ENCODE results near the gene SLC6A6. TPM values are rescaled to one million over a fixed set of nuclear protein-coding genes. Genes with fewer than 3 reads are reported as not detected.

Gene SLC6A6
- polyA plus RNA-seq, 1 donor (not counting 4 experiments of a cell fraction or from before 2014, with no cell fraction given), result 8.3 TPM

DNA sequence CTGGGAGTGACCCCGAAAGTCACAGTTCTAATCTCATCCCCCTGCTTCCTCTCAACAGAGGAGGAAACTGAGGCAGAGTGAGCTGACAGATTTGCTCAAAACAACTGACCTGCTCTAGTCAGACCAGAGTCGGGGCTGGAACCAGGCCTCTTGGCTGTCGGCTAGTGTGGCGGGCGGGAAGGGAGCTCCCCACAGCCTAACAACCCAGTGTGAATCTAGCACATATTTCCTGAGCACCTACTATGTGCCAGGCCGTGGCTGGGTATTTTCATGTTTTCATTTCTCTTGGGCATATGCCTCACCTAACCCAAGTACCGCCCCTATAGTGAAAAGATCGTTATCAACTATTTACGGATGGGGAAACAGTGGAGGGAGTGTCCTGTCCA lies 110.5 kb downstream of the SLC6A6 start:
- Histone ChIP-seq H3K27ac (ENCODE audit: control insufficient read depth, insufficient read depth, low read length) (no peak overlapping the region), H3K36me3 (ENCODE audit: control insufficient read depth in 2 of 2, extremely low read depth in 1 of 2, insufficient read depth in 2 of 2, low read length in 2 of 2) (no peaks in the 10 kb centered on the region), H3K27me3 (ENCODE audit: control insufficient read depth, extremely low read depth, insufficient read depth, low read length) (no peaks in the 10 kb centered on the region), H2AFZ (ENCODE audit: control insufficient read depth, low read length) (no peak overlapping the region), H3K79me2 (ENCODE audit: control insufficient read depth, insufficient read depth, low read length) (no peaks in the 10 kb centered on the region), H3K9me3 (ENCODE audit: control insufficient read depth, low read depth, low read length) (no peaks in the 10 kb centered on the region), H3K4me3 (ENCODE audit: control insufficient read depth in 2 of 3, extremely low read depth in 1 of 3, insufficient read depth in 2 of 3, low read depth in 1 of 3, low read length in 3 of 3) (no peak overlapping the region), H4K20me1 (ENCODE audit: control insufficient read depth, extremely low read depth, insufficient read depth, low read length) (no peaks in the 10 kb centered on the region), H3K4me2 (ENCODE audit: control insufficient read depth, extremely low read depth, insufficient read depth, low read depth, low read length) (no peak overlapping the region), H3K4me1 (ENCODE audit: control insufficient read depth, extremely low read depth, insufficient read depth, low read length) (no peaks in the 10 kb centered on the region), H3K9me1 (ENCODE audit: control insufficient read depth, extremely low read depth, insufficient read depth, low read length) (no peaks in the 10 kb centered on the region), H3K9ac (ENCODE audit: control insufficient read depth, extremely low read depth, insufficient read depth, low read length) (no peak overlapping the region)
- FAIRE-seq (no peak), DNase-seq (ENCODE audit: low read depth, low spot score) (no peak)
- no peak for TF ChIP-seq EZH2 (IDR thresholded peaks at IDR 0.05; ENCODE audit: low read length)
- TF ChIP-seq, protein P1, sequence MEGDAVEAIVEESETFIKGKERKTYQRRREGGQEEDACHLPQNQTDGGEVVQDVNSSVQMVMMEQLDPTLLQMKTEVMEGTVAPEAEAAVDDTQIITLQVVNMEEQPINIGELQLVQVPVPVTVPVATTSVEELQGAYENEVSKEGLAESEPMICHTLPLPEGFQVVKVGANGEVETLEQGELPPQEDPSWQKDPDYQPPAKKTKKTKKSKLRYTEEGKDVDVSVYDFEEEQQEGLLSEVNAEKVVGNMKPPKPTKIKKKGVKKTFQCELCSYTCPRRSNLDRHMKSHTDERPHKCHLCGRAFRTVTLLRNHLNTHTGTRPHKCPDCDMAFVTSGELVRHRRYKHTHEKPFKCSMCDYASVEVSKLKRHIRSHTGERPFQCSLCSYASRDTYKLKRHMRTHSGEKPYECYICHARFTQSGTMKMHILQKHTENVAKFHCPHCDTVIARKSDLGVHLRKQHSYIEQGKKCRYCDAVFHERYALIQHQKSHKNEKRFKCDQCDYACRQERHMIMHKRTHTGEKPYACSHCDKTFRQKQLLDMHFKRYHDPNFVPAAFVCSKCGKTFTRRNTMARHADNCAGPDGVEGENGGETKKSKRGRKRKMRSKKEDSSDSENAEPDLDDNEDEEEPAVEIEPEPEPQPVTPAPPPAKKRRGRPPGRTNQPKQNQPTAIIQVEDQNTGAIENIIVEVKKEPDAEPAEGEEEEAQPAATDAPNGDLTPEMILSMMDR (optimal IDR thresholded peaks at IDR 0.05 in 1 of 3, IDR thresholded peaks at IDR 0.05 in 1 of 3, conservative IDR thresholded peaks at IDR 0.05 in 1 of 3; ENCODE audit: extremely low read depth in 1 of 3, insufficient read depth in 2 of 3, low read length in 3 of 3), result no peak
- dilution Hi-C loops (cut with MboI; ENCODE audit: extremely low pct_ligation_motif_present, low sequenced_read_pairs), result no loop called here

DNA sequence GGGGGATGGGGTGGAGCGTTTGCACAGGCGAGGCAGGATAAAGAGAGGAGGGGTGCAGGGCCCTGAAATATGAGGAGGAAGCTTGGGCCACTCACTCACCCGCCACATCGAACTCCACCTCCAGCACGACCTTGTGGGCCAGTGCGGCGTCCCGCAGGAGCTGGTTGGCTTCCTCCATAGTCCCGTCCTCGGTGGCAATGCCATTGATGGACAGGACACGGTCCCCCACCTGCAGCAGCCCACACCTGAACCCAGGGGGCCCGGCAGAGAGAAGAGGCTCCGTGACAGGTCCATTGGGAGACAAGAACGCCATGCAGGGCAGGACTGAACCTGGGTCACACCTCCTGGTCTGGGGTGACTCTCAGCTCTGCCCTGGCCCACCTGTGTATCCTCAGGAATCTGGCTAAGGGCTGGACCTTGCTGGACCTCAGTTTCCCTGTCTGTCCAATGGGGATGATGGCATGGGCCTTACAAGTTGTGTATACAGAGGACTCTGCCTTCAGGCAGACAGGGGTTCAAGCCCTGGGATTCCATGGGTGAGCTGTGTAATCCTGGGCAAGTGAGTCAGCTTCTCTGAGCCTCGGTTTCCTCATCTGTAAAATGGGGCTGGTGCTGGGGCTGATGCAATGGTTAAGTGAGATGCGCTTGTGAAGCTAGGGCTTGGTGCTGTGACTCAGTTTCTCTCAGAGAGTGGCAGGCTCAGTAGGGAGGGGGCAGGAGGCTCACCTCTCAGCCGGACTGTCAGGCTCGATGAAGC lies 111.3 kb downstream of the SLC6A6 start:
- no peak for DNase-seq (ENCODE audit: low read depth, low spot score)
- no peak overlapping the region for H3K27ac ChIP-seq (ENCODE audit: control insufficient read depth, insufficient read depth, low read length)
- no peaks in the 10 kb centered on the region for H3K9me3 ChIP-seq (ENCODE audit: control insufficient read depth, low read depth, low read length)
- no peaks in the 10 kb centered on the region for H3K4me1 ChIP-seq (ENCODE audit: control insufficient read depth, extremely low read depth, insufficient read depth, low read length)
- no peak overlapping the region for H3K4me2 ChIP-seq (ENCODE audit: control insufficient read depth, extremely low read depth, insufficient read depth, low read depth, low read length)
- no peak overlapping the region for H3K9ac ChIP-seq (ENCODE audit: control insufficient read depth, extremely low read depth, insufficient read depth, low read length)
- dilution Hi-C loops (cut with MboI; ENCODE audit: extremely low pct_ligation_motif_present, low sequenced_read_pairs), result no loop called here
- no peaks in the 10 kb centered on the region for H3K27me3 ChIP-seq (ENCODE audit: control insufficient read depth, extremely low read depth, insufficient read depth, low read length)
- TF ChIP-seq EZH2 (IDR thresholded peaks at IDR 0.05; ENCODE audit: low read length), result no peak
- TF ChIP-seq, protein P1 (optimal IDR thresholded peaks at IDR 0.05 in 1 of 3, IDR thresholded peaks at IDR 0.05 in 1 of 3, conservative IDR thresholded peaks at IDR 0.05 in 1 of 3; ENCODE audit: extremely low read depth in 1 of 3, insufficient read depth in 2 of 3, low read length in 3 of 3), result no peak
- no peak overlapping the region for H2AFZ ChIP-seq (ENCODE audit: control insufficient read depth, low read length)
- no peaks in the 10 kb centered on the region for H3K79me2 ChIP-seq (ENCODE audit: control insufficient read depth, insufficient read depth, low read length)
- H4K20me1 ChIP-seq (ENCODE audit: control insufficient read depth, extremely low read depth, insufficient read depth, low read length), result no peaks in the 10 kb centered on the region
- no peaks in the 10 kb centered on the region for H3K36me3 ChIP-seq (ENCODE audit: control insufficient read depth in 2 of 2, extremely low read depth in 1 of 2, insufficient read depth in 2 of 2, low read length in 2 of 2)
- H3K4me3 ChIP-seq (ENCODE audit: control insufficient read depth in 2 of 3, extremely low read depth in 1 of 3, insufficient read depth in 2 of 3, low read depth in 1 of 3, low read length in 3 of 3), result no peak overlapping the region
- FAIRE-seq, result no peak
- H3K9me1 ChIP-seq (ENCODE audit: control insufficient read depth, extremely low read depth, insufficient read depth, low read length), result no peaks in the 10 kb centered on the region
